Muscle of leg (tissue), 11 donors: ENCODE results near the gene RIN3. TPM values are rescaled to one million over a fixed set of nuclear protein-coding genes. Genes with fewer than 3 reads are reported as not detected.
A peak's percentile ranks its signal among the peaks of the same experiment; 100 is the strongest.

Experiments
- DNase-seq: peaks from one replicate; pipeline ENCODE4 v3.0.0; 2013
- H3K27ac ChIP-seq: one replicate; pipeline ENCODE4 v1.5.1; 2013; ENCODE audit warnings: mild to moderate bottlenecking, low read length, control low read depth
- H3K27me3 ChIP-seq: one replicate; pipeline ENCODE4 v1.6.1; 2013; ENCODE audit warnings: low read length; ENCODE audit not compliant: control insufficient read depth, insufficient read depth
- H3K36me3 ChIP-seq: one replicate; pipeline ENCODE4 v1.6.1; 2013; ENCODE audit warnings: low read length; ENCODE audit not compliant: control insufficient read depth, insufficient read depth
- H3K4me1 ChIP-seq: one replicate; pipeline ENCODE4 v1.6.1; 2013; ENCODE audit warnings: low read length; ENCODE audit not compliant: control insufficient read depth, insufficient read depth
- H3K4me3 ChIP-seq: one replicate; pipeline ENCODE4 v1.5.1; 2013; ENCODE audit warnings: low read length, control low read depth
- H3K9me3 ChIP-seq: replicated peaks from 2 replicates; pipeline ENCODE4 v1.6.1; 2013; ENCODE audit warnings: low read depth, low read length; ENCODE audit not compliant: control insufficient read depth
- WGBS: methylation state at CpG from one replicate; pipeline ENCODE4 v1.1.5; 2013; ENCODE audit warnings: missing lambda C conversion rate; ENCODE audit not compliant: insufficient coverage; 5-methylcytosine and 5-hydroxymethylcytosine counted together
- polyA plus RNA-seq, 8 donors: library from polyadenylated mRNA; unstranded; fragments of 120-200 nt; gene quantifications; one replicate each; pipeline versions ENCODE4 v1.2.1 to v1.2.3, GENCODE V29; 2013; ENCODE audit warnings: inconsistent platforms in 1 of 8, low replicate concordance in 1 of 8; ENCODE audit not compliant: insufficient read length in 8 of 8, insufficient read depth in 1 of 8
- total RNA-seq: library from RNA; stranded (reverse); fragments of 120-200 nt; gene quantifications from one replicate; pipeline ENCODE4 v1.2.4, GENCODE V29; 2013

RIN3 gene
- total and polyA plus RNA-seq, 9 donors: 4.3 to 18.2 (median 14.0) TPM

GRCh38 chr14:92728759-92729364, 215.3 kb downstream of the RIN3 start:
- Histone ChIP-seq H3K4me3 (no peak overlapping the region), H3K27ac (no peak overlapping the region), H3K36me3 (peaks cover 20% of the 10 kb centered on the region), H3K9me3 (no peaks in the 10 kb centered on the region), H3K4me1 (peaks cover 19% of the 10 kb centered on the region), H3K27me3 (no peaks in the 10 kb centered on the region)
- DNase-seq: peak; percentile 56
- WGBS: 79% methylated on average over 8 of the region's 8 CpGs

DNA sequence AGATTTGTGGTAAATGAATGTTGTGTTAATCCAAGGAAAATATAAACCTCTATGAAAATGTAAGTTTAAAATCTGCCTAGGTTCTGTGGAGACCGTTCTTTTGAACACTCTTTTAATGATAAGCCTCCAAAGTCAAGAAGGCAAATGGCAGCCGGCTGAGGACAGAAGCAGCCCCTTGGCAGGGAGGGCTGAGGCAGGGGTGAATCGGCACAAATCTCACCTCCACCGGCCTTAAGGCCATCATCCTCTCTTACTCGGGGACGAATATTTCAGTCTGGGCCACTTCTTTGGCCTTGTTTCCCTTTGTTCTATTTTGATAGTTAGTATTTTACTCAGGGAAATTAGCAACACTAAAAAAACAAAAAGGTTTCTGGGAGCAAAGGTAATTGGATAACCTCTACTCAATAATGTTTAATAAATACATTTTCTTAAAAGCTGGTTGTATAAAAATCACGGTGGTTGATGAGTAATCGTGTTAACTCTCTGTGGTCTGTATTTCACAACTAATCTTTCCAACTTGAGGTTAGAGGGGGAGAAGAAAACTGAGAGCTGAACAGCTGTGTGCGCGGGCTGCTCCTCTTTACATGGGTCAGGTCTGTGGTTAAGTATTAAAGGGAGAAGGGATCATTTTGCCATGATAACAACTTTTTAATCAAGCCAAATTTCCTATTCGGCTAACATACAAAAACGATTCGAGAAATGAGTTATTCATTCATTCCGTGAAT, 216.2 kb downstream of the RIN3 start:
- Histone ChIP-seq H3K36me3 (peaks cover 20% of the 10 kb centered on the region), H3K9me3 (no peaks in the 10 kb centered on the region), H3K27ac (no peak overlapping the region), H3K27me3 (no peaks in the 10 kb centered on the region), H3K4me3 (no peak overlapping the region), H3K4me1 (peaks cover 11% of the 10 kb centered on the region)
- DNase-seq: no peak
- 83% methylated on average over 2 of the region's 14 CpGs for WGBS

DNA sequence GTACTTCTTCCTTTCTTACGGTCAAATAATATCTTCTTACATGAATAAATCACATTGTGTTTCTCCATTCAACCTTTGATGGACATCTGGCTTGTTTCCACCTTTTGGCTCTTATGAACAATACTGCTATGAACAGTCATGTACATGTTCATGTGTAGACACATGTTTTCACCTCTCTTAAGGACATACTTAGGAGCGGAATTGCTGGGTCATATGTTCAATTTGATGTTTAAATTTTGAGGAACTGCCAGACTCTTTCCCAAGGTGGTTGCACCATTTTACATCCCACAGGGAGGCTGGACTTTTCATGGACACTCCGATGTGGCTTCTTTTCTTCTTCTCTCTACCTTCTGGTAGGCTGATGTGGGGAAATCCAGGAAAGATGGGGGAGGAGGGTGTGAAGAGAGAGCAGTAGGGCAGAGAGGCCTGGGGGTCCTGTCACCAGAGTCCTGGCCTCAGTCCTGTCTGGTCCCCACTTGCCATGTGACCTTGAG, 218.1 kb downstream of the RIN3 start:
- Histone ChIP-seq H3K4me1 (peaks cover 6% of the 10 kb centered on the region), H3K9me3 (no peaks in the 10 kb centered on the region), H3K4me3 (no peak overlapping the region), H3K36me3 (peaks cover 17% of the 10 kb centered on the region), H3K27me3 (no peaks in the 10 kb centered on the region), H3K27ac (no peak overlapping the region)
- DNase-seq: no peak
- WGBS: no CpG with 5 or more reads among the region's 3 CpGs

- Histone ChIP-seq H3K27me3 (no peaks in the 10 kb centered on the region), H3K4me1 (peaks cover 6% of the 10 kb centered on the region), H3K27ac (no peak overlapping the region), H3K4me3 (no peak overlapping the region), H3K9me3 (no peaks in the 10 kb centered on the region), H3K36me3 (peaks cover 14% of the 10 kb centered on the region)
- no peak for DNase-seq
- WGBS: no CpG with 5 or more reads among the region's 4 CpGs
These were observed 219.4 kb downstream of the RIN3 start for GRCh38 chr14:92733007-92733406.

DNA sequence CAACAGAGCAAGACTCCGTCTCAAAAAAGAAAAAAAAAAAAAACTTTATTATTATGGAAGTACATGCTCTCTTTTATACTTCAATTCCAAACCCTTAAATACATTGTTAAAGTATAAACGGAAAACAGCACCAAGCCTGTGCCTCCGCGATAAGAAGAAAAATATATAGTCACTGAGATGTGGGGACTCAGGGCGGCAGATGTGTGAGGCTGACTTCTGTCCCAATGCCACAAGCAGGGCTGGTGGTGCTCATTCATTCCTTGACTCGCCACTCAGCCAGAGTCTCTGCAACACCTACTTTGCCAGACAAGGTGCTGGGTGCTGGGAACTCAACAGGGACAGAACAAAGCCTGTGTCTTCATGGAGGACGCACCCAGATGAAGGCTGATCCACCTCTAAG, 221.0 kb downstream of the RIN3 start:
- Histone ChIP-seq H3K4me3 (no peak overlapping the region), H3K9me3 (no peaks in the 10 kb centered on the region), H3K27ac (no peak overlapping the region), H3K36me3 (peaks cover 14% of the 10 kb centered on the region), H3K4me1 (no peaks in the 10 kb centered on the region), H3K27me3 (no peaks in the 10 kb centered on the region)
- WGBS: 92% methylated on average over 2 of the region's 7 CpGs
- no peak for DNase-seq

- Histone ChIP-seq H3K4me3 (no peak overlapping the region), H3K9me3 (no peaks in the 10 kb centered on the region), H3K27ac (no peak overlapping the region), H3K4me1 (no peaks in the 10 kb centered on the region), H3K36me3 (peaks cover 16% of the 10 kb centered on the region), H3K27me3 (no peaks in the 10 kb centered on the region)
- whole genome bisulfite sequencing: 88% methylated on average over 6 of the region's 6 CpGs
- DNase-seq: no peak
These were observed 221.8 kb downstream of the RIN3 start for GRCh38 chr14:92735344-92735743.

DNA sequence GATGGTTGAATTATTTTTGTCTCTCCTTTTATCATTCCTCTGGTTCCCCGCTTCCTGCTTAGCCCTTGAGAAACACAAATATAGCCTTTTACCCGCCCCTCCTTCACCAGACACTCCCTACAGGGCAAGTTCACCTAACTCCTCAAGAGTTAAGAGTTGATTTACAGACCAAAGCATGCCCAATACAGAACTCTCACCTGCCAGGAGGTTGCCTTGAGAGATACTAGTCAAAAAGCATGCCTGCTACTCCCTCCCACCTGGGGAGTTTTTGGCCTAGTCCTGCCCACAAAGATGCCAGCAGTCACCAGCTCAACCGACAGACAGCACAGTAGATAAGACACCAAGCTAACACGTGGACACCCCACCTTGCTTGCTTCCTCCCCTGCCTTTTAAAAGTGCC, 223.6 kb downstream of the RIN3 start:
- H3K27me3 ChIP-seq: no peaks in the 10 kb centered on the region
- WGBS: 80% methylated on average over 2 of the region's 4 CpGs
- H3K4me1 ChIP-seq: no peaks in the 10 kb centered on the region
- H3K4me3 ChIP-seq: no peak overlapping the region
- no peaks in the 10 kb centered on the region for H3K9me3 ChIP-seq
- peaks cover 16% of the 10 kb centered on the region for H3K36me3 ChIP-seq
- no peak for DNase-seq
- H3K27ac ChIP-seq: no peak overlapping the region

- H3K4me3 ChIP-seq: no peak overlapping the region
- H3K36me3 ChIP-seq: peaks cover 11% of the 10 kb centered on the region
- 50% methylated on average over 1 of the region's 4 CpGs for WGBS
- H3K27ac ChIP-seq: no peak overlapping the region
- DNase-seq: no peak
- H3K27me3 ChIP-seq: no peaks in the 10 kb centered on the region
- no peaks in the 10 kb centered on the region for H3K9me3 ChIP-seq
- no peaks in the 10 kb centered on the region for H3K4me1 ChIP-seq
These were observed 224.1 kb downstream of the RIN3 start for GRCh38 chr14:92737619-92738188.
